Activated CD8-positive, alpha-beta memory T cell treated with anti-CD3 and anti-CD28 coated beads for 48 hours (primary cell): Measurements from ENCODE around the gene CDH4.

Experiments
- DNase-seq, 3 experiments: peaks; one replicate each; pipeline ENCODE4 v3.0.0-alpha.2; 2020; ENCODE audit warnings: low read depth in 2 of 3, low spot score in 2 of 3

The CDH4 gene

GRCh38 chr20:61869750-61870507 lies 617.9 kb downstream of the CDH4 start:
- DNase-seq = no peak

- no peak for DNase-seq
Observed at GRCh38 chr20:61871160-61871559, 619.1 kb downstream of the CDH4 start.

GRCh38 chr20:61871913-61872312 lies 619.9 kb downstream of the CDH4 start:
- no peak for DNase-seq

- DNase-seq = no peak
Observed at GRCh38 chr20:61872371-61872900, 620.4 kb downstream of the CDH4 start.

- DNase-seq = no peak
Observed at GRCh38 chr20:61873651-61874420, 621.8 kb downstream of the CDH4 start.

- no peak for DNase-seq
Observed at GRCh38 chr20:61874421-61875068, 622.5 kb downstream of the CDH4 start.

GRCh38 chr20:61875221-61875885 lies 623.3 kb downstream of the CDH4 start:
- no peak for DNase-seq

- DNase-seq = no peak
Observed at GRCh38 chr20:61875996-61876395, 623.9 kb downstream of the CDH4 start.

GRCh38 chr20:61876952-61877728 lies 625.1 kb downstream of the CDH4 start:
- no peak for DNase-seq

- DNase-seq = no peak
Observed at GRCh38 chr20:61877776-61878477, 625.9 kb downstream of the CDH4 start.

- DNase-seq = no peak
Observed at GRCh38 chr20:61878478-61879302, 626.6 kb downstream of the CDH4 start.

- no peak for DNase-seq
Observed at GRCh38 chr20:61879303-61879620, 627.2 kb downstream of the CDH4 start.

- no peak for DNase-seq
Observed at GRCh38 chr20:61879694-61880093, 627.6 kb downstream of the CDH4 start.

- DNase-seq = no peak
Observed at GRCh38 chr20:61880706-61881105, 628.6 kb downstream of the CDH4 start.

GRCh38 chr20:61881416-61881815 lies 629.4 kb downstream of the CDH4 start:
- no peak for DNase-seq

GRCh38 chr20:61881861-61882260 lies 629.8 kb downstream of the CDH4 start:
- no peak for DNase-seq

- DNase-seq = no peak
Observed at GRCh38 chr20:61882716-61883615, 630.9 kb downstream of the CDH4 start.

GRCh38 chr20:61883857-61884393 lies 631.9 kb downstream of the CDH4 start:
- DNase-seq = no peak
